Left ventricle myocardium superior (tissue), 1 donor: ENCODE results near the gene FMOD. TPM values are rescaled to one million over a fixed set of nuclear protein-coding genes. Genes with fewer than 3 reads are reported as not detected.

Experiments used
- ATAC-seq: fragments of 200-7000 bp; cut with Tn5 transposase; one replicate; pipeline ENCODE4 v1.9.1; 2020; ENCODE audit warnings: mild to moderate bottlenecking, moderate library complexity
- DNase-seq: peaks from one replicate; pipeline ENCODE4 v3.0.0-alpha.2; 2020
- intact Hi-C: fragments of 100-400 bp; cut with micrococcal nuclease; formaldehyde crosslinking; loops from one replicate; pipeline ENCODE4 v1.11.0; 2022
- long read RNA-seq: library from polyadenylated mRNA; unstranded; transcript quantifications from one replicate; pipeline ENCODE4 v2.0.0, GENCODE V29; 2021
- total RNA-seq: library from RNA; stranded (reverse); fragmentation: NEBNext Ultra II Directional; extraction: Animal tissue kit (Norgen Biotek cat#: 25700); gene quantifications from one replicate; pipeline ENCODE4 v1.2.1, GENCODE V29; 2021
- donor health status: DM: no; HTN: yes; CAD: no; lungs with severe emphysema.

The FMOD gene
- total RNA-seq = 9.6 TPM
- long read RNA-seq, transcript FMOD-201 (3 exons, 3,310 nt) = major isoform, 5 of 14 reads
- long read RNA-seq, partial matches to known transcripts = 7 of 14 reads
- long read RNA-seq, other reads (novel, unspliced or antisense) = 2 of 14 reads

DNA sequence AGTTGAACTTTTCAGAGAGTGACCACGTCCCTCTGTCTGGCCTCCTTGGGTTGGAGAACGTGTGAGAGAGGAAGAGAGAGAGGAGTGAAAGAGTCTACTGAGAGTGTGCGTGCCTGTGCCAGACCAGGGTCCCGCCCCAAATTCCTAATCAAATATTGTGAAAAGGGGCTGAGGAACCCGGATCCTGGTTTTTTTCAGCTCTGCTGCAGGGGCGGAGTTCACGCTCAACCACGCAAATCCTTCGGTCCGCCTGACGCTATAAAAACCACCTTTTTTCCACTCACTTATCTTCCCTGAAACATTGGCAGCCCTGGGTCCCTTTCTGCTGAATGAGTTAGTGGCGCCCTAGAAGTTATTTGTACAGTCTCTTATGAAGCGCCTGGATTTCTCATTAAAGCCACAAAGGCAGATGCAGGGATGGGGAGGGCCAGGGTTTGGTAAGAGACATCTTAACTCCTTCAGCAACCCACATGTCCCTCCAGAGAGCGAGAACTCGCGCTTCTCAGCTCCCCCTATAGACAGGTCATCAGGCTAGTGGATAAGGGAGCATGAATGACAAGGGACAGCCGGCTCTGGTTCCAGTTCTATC is at the start of gene FMOD:
Gene FMOD (minus strand): TSS at position 86 of the 589 bp plus-strand sequence. CDS start 2,852 bp downstream, outside the sequence.
- DNase-seq (no peak), ATAC-seq (peak; percentile 74)
- intact Hi-C loops = no loop called here

DNA sequence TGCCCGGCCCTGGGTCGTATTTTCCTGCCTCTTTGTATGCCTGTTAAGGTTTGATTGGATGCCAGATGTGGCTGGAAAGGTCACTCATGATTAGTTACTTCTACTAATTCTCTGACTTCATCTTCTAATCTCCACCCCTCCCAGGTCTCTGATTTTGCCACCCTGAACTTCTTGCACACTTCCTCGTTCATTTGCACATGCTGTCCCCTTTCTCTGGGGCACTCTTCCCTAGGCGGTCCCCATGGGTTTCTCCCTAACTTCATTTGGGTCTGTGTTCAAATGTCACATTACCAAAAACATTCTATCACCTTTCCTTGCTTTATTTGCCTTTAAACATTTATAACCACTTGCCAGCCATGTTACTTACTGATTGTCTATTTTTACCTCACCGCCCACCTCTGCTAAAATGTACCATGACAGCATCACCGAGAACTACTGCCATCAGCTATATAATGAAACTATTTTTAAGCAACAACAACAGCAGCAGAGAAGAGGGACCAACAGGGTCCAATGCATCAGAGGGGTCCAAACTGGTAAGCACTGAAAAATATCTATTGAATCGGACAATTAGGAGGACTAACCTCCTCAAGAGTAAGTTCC is 45.8 kb upstream of the FMOD start:
- intact Hi-C loops = no loop called here
- DNase-seq (no peak), ATAC-seq (no peak)

DNA sequence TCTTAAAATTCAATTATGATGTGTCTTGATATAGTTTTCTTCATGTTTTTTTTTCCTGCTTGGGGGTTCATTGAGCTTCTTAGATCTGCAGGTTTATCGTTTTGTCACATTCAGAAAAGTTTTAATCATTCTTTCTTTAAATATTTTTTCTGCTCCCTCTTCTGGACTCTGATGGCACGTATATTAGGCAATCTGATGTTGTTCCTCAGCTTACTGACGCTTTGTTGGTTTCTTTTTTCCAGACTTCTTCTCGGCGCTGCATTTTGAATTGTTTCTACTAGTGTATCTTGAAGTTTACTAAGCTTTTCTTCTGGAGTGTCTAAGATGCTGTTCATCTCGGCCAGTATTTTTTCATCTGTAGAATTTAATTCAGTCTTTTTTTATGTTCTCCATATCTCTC is 44.8 kb upstream of the FMOD start:
- intact Hi-C loops = no loop called here
- no peak for ATAC-seq
- DNase-seq = no peak

DNA sequence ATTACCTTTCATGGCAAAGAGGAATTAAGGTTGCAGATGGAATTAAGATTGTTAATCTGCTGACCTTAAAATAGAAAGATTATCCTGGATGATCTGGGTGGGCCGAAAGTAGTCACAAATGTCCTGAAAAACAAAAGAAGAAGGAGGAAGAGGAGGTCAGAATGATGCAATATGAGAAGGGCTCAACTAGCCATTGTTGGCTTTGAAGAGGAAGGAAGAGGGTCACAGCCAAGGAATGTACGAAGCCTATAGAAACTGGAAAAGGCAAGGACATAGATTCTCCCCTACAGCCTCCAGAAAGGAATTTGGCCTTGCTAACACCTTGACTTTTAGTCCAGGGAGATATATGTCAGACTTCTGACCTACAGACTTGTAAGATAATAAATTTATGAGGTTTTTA is 39.4 kb upstream of the FMOD start:
- no peak for ATAC-seq
- intact Hi-C loops = no loop called here
- DNase-seq = no peak

DNA sequence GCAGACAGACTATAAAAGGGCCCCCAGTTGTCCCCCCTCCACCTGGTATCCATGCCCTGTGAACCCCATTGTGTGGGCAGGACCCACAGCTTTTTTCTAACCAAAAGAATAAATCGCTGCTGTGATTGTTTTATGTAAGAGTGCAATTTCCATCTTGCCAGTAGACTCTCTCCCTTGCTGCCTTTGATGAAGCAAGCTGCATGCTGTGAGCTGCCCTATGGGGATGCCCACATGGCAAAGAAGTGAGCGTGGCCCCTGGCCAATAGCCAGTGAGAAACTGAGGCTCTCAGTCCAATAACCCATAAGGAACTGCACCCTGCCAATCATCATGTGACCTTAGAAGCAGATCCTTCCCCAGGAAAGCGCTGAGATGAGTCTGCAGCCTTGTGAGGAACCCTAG is 37.8 kb upstream of the FMOD start:
- intact Hi-C loops = no loop called here
- DNase-seq = no peak
- ATAC-seq = no peak

DNA sequence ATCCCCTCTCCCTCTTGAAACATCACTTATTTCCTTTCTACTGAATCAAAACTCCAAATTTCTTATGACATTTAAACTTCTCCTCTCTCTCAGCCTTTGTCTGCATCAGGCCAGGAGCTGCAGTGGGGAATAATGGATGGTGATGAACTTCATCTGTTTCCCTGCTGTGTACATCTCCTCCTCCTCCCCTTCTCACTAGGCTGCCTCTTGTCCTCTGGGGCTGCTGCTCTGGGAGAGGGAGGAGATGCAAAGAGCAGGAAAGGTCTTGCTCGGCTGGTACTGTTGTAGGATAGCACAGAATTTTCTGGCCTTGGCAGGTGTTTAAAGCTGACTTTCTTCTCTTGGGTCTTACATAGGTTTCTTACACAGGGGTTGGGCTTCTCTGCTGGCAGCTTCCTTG is 31.1 kb upstream of the FMOD start:
- intact Hi-C loops = no loop called here
- DNase-seq (no peak), ATAC-seq (peak; percentile 11)

DNA sequence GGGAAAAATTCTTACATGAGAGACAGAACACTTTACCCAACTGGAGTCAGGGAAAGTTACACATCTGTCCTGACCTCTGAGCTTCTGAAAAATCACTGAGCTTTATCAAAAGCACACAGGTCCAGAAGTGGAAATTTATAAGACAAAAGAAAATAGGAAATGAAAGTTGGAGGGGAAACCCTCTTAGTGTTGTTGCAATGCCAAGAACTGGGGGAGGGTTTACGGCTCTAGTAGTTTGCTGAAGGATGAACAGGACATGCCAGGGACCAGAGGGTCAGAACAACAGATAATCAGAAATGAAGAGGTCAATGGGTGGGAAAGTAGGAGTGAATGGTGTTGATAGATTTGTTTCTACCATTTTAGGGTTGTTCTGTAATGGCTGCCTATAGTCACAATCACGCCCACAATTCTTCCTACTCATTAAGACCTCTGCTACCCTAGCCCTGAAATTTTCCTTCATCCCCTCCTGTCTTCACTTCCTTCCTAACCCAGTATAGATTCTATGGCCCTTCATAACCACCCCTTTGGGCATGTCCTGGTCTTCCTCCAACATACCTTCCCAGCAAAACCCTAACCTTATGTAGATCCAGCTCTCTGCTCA is 30.3 kb upstream of the FMOD start:
- intact Hi-C loops = no loop called here
- DNase-seq (no peak), ATAC-seq (peak; percentile 35)

DNA sequence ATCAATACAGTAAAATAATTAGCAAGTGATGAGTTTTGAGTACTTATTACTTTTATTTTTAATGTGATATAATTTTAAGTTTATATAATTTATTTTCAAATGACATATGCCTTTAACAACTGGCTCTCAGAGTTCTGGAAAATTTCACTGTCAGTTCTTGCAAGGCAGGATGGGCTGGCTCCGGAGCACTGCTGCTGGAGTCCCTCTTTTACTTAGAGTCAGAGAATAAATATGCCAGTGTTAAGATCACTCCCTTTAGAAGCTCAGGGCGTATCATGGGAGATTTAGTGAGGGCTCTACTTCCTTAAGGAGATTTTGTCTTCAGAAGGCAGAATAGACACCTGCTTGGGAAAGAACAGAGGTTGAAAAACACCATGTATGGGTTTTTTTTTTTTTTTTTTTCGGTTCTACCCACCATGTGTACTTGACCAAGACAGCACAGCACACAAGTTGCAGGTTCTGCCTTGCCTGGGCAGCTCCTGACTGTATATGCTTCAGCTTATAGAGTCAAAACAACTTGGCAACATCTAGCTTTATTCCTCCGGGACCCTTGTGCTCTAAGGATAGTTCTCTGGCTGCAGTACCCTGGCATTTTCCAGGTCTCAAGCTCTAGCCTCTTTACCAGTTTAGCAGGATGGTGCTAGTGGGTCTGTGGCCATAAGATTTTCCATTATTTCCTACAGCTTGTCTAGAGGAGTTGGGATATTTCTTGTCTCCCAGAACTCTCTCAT is 29.7 kb upstream of the FMOD start:
- intact Hi-C loops = no loop called here
- DNase-seq (no peak), ATAC-seq (peak; percentile 33)

DNA sequence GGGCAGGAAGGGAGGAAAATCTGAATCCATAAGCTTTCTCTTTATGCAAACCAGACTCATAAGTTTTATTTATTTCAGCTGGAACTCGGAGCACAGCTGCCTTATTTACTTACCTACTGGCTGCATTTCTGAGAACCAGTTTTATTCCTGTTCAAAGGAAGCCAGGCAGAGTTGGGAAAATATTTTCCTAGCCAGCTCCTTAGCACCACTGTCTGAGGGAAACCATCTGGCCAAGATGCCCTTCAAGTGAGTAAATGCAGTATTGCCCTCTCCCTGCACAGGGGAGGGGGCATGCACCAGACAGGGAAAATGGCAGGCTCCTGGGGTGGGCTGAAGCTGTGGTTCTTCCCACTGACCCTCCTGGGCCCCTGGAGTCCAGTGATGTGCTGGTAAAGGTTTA is 28.9 kb upstream of the FMOD start:
- intact Hi-C loops = no loop called here
- DNase-seq (no peak), ATAC-seq (peak; percentile 61)

DNA sequence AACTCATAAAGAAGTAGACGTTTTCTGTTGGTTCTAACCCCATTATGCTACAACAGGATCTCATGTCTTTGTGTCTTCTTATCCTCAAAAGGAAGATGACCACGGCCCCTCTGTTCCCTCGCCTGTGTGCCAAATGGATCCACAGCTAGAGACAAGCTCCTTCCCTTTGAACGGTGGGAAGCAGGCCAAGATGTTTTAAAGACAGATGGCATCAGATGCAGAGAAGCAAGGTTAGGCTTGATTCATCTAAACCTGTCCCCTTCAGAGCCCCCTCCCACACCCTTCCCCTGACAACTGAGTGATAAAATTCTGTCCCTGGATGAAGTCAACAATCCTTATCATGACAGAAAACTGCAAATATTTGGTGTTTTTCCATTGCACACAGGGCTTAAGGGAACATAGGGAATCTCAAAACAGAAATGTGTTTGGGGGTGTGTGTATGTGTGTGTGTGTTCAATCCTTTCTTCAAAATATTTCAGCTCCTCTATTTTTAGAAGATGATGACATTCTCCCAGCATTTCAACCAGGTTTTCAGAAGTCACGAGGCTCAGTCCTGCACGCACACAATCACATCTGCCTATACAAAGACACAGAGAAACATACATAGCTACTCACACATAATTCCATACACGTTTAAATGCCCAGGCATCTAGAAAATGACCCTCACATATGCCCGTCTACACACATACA is 27.8 kb upstream of the FMOD start:
- ATAC-seq = peak; percentile 61
- DNase-seq = no peak
- intact Hi-C loops = no loop called here

DNA sequence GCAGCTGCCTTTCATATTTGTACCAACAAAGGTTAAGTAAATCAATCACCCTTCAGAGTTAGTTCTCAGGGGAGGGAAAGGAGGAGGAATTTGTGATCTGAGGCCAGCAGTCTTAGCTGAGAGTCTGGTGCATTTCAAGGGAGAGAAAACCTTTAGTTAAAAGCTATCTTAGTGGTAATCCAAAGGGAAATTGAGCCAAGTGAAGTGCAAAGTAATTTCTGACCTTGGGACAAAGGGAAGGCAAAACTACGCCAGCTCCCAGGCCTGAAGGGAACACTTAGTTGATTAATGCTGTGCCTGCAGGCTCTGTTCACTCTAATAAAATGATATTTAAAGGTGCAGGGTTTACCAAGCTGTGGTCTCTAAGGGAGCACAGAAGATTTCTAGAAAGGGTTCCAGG is 23.1 kb upstream of the FMOD start:
- DNase-seq (no peak), ATAC-seq (peak; percentile 15)
- intact Hi-C loops = no loop called here

DNA sequence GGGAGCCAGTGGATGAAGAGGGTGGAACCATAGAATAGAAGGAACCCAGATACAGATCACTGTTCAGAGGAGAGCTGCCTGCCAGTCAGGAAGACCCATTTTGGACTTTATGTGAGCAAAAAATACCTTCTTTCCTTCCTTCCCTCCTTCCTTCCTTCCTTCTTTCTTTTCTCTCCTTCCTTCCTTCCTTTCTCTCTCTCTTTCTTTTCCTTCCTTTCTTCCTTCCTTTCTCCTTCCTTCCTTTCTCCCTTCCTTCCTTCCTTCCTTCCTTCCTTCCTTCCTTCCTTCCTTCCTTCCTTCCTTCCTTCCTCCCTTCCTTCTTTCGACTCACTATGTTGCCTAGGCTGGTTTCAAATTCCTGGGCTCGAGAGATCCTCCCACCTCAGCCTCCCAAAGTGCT is 22.1 kb upstream of the FMOD start:
- intact Hi-C loops = no loop called here
- ATAC-seq = no peak

DNA sequence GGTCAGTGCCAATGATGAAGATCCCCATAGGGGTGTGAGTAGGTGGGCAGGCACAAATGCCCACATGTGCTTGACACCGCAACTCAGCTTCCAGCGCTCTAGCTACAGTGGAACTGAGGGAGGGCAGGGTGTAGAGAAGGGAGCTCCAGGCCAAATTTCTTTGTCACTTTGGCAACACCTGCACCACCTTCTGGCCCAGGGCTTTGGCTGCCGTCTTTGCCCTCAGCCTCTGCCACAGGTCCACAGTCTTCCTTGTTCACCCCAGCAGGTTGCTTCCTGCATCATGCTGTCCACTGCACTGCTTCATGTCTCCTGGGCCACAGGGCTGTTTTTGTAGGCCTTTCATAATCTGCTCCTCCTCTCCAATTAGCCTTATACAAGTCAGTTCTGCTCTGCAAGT is 20.4 kb upstream of the FMOD start:
- no peak for DNase-seq
- intact Hi-C loops = no loop called here

More for the DNA sequence above, 22.1 kb upstream of the FMOD start:
- no peak for DNase-seq

DNA sequence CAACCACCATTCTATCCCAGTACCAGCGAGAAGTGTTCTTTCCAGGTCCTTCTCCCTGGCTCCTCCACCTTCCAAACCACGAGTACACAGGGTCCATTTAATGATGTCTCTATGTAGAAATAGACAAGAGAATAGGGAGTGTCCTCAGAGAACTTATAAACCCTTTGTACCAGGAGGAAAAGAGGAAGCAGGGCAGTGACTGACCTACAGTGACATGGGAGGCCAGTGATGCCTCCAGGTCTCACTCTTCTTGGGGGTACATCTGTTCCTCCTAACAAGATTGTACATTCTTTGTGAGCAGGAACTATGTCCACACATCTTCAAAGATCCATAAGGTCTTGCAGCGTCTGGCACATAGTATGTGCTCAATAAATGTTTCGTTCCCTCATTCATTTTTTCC is 18.7 kb upstream of the FMOD start:
- intact Hi-C loops = no loop called here
- no peak for ATAC-seq

More for the DNA sequence above, 20.4 kb upstream of the FMOD start:
- no peak for ATAC-seq

DNA sequence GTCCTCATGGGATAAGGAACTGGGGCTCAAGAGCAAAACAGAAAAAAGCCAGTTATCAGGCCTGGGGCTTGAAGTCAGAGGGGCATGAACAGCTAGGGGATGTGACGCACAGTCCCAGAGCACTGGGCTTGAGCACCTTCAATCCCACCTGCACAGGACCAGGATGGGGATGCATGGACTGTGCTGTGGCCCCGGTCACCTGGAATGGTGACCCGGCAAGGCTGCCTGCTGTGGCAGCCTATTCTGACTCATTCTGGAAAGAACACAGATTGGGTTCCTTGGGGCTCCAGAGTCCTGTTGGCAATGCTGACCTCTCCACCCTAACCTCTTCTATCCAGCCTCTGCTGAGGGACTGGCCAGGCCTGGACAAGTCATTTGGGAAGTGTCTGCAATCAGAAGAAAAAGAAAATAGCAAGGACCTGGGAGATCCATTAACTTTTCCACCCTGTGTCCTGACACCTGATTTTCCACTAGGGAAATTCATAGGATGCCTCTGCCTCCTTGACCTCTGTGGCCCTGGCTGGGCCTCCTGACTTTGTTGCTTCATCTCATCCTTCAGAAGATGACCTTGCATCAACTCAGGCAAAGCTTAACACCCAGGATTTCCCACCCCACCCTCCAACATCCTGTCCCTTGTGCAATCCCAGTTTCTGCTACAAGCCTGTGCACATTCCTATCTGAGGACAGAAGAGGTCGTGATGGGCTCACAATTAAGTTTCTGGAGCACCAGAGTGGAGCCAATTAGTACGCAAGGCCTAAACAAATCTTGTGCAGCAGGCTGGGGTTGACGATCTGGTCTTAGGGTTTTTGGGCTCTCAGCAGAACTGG is 17.9 kb upstream of the FMOD start:
- intact Hi-C loops = no loop called here
- DNase-seq (peak; percentile 60), ATAC-seq (peak; percentile 91)

More for the DNA sequence above, 18.7 kb upstream of the FMOD start:
- no peak for DNase-seq

DNA sequence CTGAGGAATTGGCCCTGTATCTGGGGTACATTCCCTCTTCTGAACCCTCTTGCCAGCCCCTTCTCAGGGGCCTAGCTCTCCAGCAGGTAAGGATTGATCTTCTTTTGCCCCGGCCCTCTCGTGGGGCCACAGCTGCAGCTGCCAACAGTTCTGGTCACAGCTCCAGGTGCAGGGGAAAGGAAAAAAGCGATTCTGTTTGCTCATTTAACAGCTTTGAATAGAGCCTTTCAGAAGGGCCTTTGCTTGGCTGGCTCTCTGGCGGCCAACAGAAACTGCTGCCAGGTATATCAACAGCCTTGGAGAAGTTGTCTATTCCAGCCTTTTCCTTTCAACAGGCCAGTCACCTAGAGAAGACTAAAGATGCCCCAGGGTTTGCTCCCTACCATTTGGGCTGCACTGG is 16.1 kb upstream of the FMOD start:
- no peak for DNase-seq
- no peak for ATAC-seq
- intact Hi-C loops = no loop called here

DNA sequence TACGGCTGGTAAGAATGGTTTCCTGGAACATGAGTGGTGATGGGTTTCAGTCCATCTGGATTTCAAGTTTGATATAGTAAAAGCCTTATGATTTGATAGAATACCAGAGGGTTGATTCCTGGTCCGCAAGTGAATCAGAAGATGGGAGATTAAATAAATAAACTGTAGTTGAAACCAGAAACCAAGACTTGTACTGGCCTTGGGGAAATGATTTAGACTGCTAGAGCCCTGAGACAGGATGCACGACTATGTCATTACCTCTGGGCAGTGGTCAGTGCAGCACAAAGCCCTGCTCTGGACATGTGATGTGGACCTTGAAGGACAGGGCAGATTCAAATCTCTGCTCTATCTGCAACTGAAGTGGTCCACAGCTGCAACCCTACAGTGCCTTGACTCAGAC is 15.6 kb upstream of the FMOD start:
- intact Hi-C loops = no loop called here
- DNase-seq = no peak
- no peak for ATAC-seq

DNA sequence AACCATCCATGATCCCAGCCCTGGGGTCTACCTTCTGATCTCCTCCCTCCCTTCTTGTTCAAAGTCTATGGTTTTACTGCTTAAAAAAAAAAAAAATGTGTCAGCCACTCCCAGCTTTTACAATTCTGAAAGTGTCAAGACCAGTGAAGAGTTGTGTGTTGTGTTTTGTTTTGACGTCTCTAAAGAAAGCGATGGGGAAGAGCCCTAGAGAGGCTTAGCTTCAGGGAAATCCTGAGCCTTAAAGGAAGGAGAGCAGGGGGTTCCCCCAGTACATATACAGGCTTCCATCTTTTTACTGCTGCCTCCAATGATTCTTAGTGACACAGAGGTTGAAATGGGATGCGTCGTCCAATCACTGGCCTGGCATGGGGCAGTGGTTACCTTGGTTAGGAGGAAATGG is 13.9 kb upstream of the FMOD start:
- intact Hi-C loops = no loop called here
- ATAC-seq = no peak
- DNase-seq = no peak
